Measurements from ENCODE around the gene AK8.

AK8 gene

GRCh38 chr9:132728497-132728896, 149.6 kb downstream of the AK8 start:
- Histone ChIP-seq H3K4me2 (ENCODE audit: low read depth, low read length, poor library complexity, severe bottlenecking) (no peak overlapping the region), H3K9ac (ENCODE audit: low read depth, low read length, poor library complexity, severe bottlenecking) (no peak overlapping the region), H4K20me1 (ENCODE audit: insufficient read depth, low read length, poor library complexity, severe bottlenecking) (no peaks in the 10 kb centered on the region), H3K9me2 (replicated peaks; ENCODE audit: low read depth, low read length) (no peaks in the 10 kb centered on the region), H3K36me3 (ENCODE audit: insufficient read depth, low read length) (no peaks in the 10 kb centered on the region), H3K27me3 (ENCODE audit: insufficient read depth, low read length, poor library complexity, severe bottlenecking) (peaks cover 2% of the 10 kb centered on the region), H3F3A (ENCODE audit: low read depth) (no peaks in the 10 kb centered on the region), H3K4me1 (ENCODE audit: insufficient read depth, low read length, poor library complexity, severe bottlenecking) (no peaks in the 10 kb centered on the region), H2AFZ (ENCODE audit: low read length) (no peak overlapping the region), H3K4me3 (ENCODE audit: low read length, poor library complexity, severe bottlenecking) (no peak overlapping the region), H3K9me3 (ENCODE audit: insufficient read depth, low read depth, low read length) (no peaks in the 10 kb centered on the region), H3K79me2 (ENCODE audit: insufficient read depth, low read length) (no peaks in the 10 kb centered on the region)
- TF ChIP-seq EZH2phosphoT487 (IDR thresholded peaks at IDR 0.05; ENCODE audit: borderline replicate concordance) (no peak), CTCF (conservative IDR thresholded peaks at IDR 0.05; ENCODE audit: low read length) (no peak)

- H3K9me2 ChIP-seq (replicated peaks; ENCODE audit: low read depth, low read length) = no peaks in the 10 kb centered on the region
- TF ChIP-seq EZH2phosphoT487 (IDR thresholded peaks at IDR 0.05; ENCODE audit: borderline replicate concordance) = no peak
- TF ChIP-seq CTCF (conservative IDR thresholded peaks at IDR 0.05; ENCODE audit: low read length) = no peak
- H3K4me3 ChIP-seq (ENCODE audit: low read length, poor library complexity, severe bottlenecking) = no peak overlapping the region
- H3K4me1 ChIP-seq (ENCODE audit: insufficient read depth, low read length, poor library complexity, severe bottlenecking) = no peaks in the 10 kb centered on the region
- no peak overlapping the region for H3K9ac ChIP-seq (ENCODE audit: low read depth, low read length, poor library complexity, severe bottlenecking)
- no peaks in the 10 kb centered on the region for H4K20me1 ChIP-seq (ENCODE audit: insufficient read depth, low read length, poor library complexity, severe bottlenecking)
- H3K79me2 ChIP-seq (ENCODE audit: insufficient read depth, low read length) = no peaks in the 10 kb centered on the region
- peaks cover 6% of the 10 kb centered on the region for H3K27me3 ChIP-seq (ENCODE audit: insufficient read depth, low read length, poor library complexity, severe bottlenecking)
- no peaks in the 10 kb centered on the region for H3K36me3 ChIP-seq (ENCODE audit: insufficient read depth, low read length)
- H3K9me3 ChIP-seq (ENCODE audit: insufficient read depth, low read depth, low read length) = no peaks in the 10 kb centered on the region
- no peaks in the 10 kb centered on the region for H3F3A ChIP-seq (ENCODE audit: low read depth)
- H3K4me2 ChIP-seq (ENCODE audit: low read depth, low read length, poor library complexity, severe bottlenecking) = no peak overlapping the region
- H2AFZ ChIP-seq (ENCODE audit: low read length) = no peak overlapping the region
Observed at GRCh38 chr9:132728071-132728470, 150.0 kb downstream of the AK8 start.

GRCh38 chr9:132726576-132727130, 151.4 kb downstream of the AK8 start:
- Histone ChIP-seq H3K9me3 (ENCODE audit: insufficient read depth, low read depth, low read length) (no peaks in the 10 kb centered on the region), H3K4me3 (ENCODE audit: low read length, poor library complexity, severe bottlenecking) (no peak overlapping the region), H3K36me3 (ENCODE audit: insufficient read depth, low read length) (no peaks in the 10 kb centered on the region), H3F3A (ENCODE audit: low read depth) (no peaks in the 10 kb centered on the region), H3K79me2 (ENCODE audit: insufficient read depth, low read length) (no peaks in the 10 kb centered on the region), H3K27me3 (ENCODE audit: insufficient read depth, low read length, poor library complexity, severe bottlenecking) (peaks cover 8% of the 10 kb centered on the region), H3K9ac (ENCODE audit: low read depth, low read length, poor library complexity, severe bottlenecking) (no peak overlapping the region), H3K4me2 (ENCODE audit: low read depth, low read length, poor library complexity, severe bottlenecking) (no peak overlapping the region), H3K4me1 (ENCODE audit: insufficient read depth, low read length, poor library complexity, severe bottlenecking) (no peaks in the 10 kb centered on the region), H2AFZ (ENCODE audit: low read length) (no peak overlapping the region), H3K9me2 (replicated peaks; ENCODE audit: low read depth, low read length) (no peaks in the 10 kb centered on the region), H4K20me1 (ENCODE audit: insufficient read depth, low read length, poor library complexity, severe bottlenecking) (no peaks in the 10 kb centered on the region)
- TF ChIP-seq CTCF (conservative IDR thresholded peaks at IDR 0.05; ENCODE audit: low read length) (no peak), EZH2phosphoT487 (IDR thresholded peaks at IDR 0.05; ENCODE audit: borderline replicate concordance) (no peak)

Measured in Loucy (cell line).